ENCODE results near the gene PSMA5.
A peak's percentile ranks its signal among the peaks of the same experiment; 100 is the strongest.

DNA sequence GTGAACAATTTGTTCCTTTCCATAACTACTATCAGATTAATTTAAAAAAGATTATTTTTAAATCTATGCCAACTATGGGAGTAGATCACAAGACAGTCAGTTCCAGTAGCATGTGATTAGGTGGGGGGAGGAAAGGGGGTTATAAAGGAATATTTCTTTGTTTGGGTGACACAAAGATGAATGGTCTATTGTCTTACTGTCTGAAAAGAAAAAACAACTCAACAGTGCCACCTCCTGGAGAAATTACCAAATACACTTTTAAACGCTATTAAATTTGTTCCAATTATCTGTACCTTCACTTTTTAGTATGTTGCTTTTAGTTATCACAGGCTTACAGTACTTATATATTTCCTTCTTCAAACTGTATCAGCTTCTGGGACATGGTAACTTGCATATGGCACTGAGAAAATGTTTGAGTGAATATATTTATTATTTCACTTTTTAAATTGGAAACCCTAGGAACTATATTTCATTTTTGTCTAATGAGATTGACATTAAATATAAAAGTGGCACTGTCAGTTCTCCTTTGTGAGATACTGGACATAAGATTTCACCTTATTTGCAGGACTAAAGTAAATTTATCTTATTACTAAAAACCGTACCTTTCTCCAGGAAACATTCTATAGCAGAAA is 26.8 kb downstream of the PSMA5 start:
- TF ChIP-seq, protein P1, sequence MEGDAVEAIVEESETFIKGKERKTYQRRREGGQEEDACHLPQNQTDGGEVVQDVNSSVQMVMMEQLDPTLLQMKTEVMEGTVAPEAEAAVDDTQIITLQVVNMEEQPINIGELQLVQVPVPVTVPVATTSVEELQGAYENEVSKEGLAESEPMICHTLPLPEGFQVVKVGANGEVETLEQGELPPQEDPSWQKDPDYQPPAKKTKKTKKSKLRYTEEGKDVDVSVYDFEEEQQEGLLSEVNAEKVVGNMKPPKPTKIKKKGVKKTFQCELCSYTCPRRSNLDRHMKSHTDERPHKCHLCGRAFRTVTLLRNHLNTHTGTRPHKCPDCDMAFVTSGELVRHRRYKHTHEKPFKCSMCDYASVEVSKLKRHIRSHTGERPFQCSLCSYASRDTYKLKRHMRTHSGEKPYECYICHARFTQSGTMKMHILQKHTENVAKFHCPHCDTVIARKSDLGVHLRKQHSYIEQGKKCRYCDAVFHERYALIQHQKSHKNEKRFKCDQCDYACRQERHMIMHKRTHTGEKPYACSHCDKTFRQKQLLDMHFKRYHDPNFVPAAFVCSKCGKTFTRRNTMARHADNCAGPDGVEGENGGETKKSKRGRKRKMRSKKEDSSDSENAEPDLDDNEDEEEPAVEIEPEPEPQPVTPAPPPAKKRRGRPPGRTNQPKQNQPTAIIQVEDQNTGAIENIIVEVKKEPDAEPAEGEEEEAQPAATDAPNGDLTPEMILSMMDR (optimal IDR thresholded peaks at IDR 0.05 in 1 of 3, IDR thresholded peaks at IDR 0.05 in 1 of 3, conservative IDR thresholded peaks at IDR 0.05 in 1 of 3; ENCODE audit: extremely low read depth in 1 of 3, insufficient read depth in 2 of 3, low read length in 3 of 3): peak in 1 of 3 experiments; percentile 36
- TF ChIP-seq EZH2 (IDR thresholded peaks at IDR 0.05; ENCODE audit: low read length): no peak
